ENCODE data around the gene HPDL.
"Not testable (repeated sequence)": the region's sequence is repeated elsewhere in the genome, so short reads cannot be mapped to it uniquely, and the experiment has no call there.

HPDL gene

GRCh38 chr1:45326627-45327623 is at the start of gene HPDL:
TSS of gene HPDL (plus strand) at chr1:45326895. CDS start at chr1:45327149, 254 bp downstream.
- DNase-seq, result peak; percentile 59 to 90 (median 79)
- intact Hi-C loops (cut with DNase I), result no loop called here

GRCh38 chr1:45282351-45282750 is 44.3 kb upstream of the HPDL start:
- no peak for DNase-seq
- intact Hi-C loops (cut with DNase I), result no loop called here

GRCh38 chr1:45284858-45285257 is 41.8 kb upstream of the HPDL start:
- intact Hi-C loops (cut with DNase I); DNase-seq: not testable (repeated sequence)

- intact Hi-C loops (cut with DNase I); DNase-seq: not testable (repeated sequence)
These were observed 40.2 kb upstream of the HPDL start for GRCh38 chr1:45286521-45286920.

GRCh38 chr1:45291002-45291401 is 35.7 kb upstream of the HPDL start:
- intact Hi-C loops (cut with DNase I); DNase-seq: not testable (repeated sequence)

- intact Hi-C loops (cut with DNase I), result no loop called here
- DNase-seq, result no peak
These were observed 35.0 kb upstream of the HPDL start for GRCh38 chr1:45291716-45292115.

GRCh38 chr1:45297666-45298356 is 28.9 kb upstream of the HPDL start:
- DNase-seq, result peak in 19 of 42 donors; percentile 11 to 59 (median 24)
- intact Hi-C loops (cut with DNase I), result no loop called here

- intact Hi-C loops (cut with DNase I), result no loop called here
- no peak for DNase-seq
These were observed 27.4 kb upstream of the HPDL start for GRCh38 chr1:45299296-45299695.

- intact Hi-C loops (cut with DNase I), result loop anchor here (10.0 kb wide), 2 partner anchors 465 to 565 kb away; partner anchors contain the start of genes KIF2C and RNU5D-1
- peak in 36 of 42 donors; percentile 15 to 81 (median 52) for DNase-seq
These were observed 26.6 kb upstream of the HPDL start for GRCh38 chr1:45299981-45300668.

GRCh38 chr1:45300669-45300997 is 26.1 kb upstream of the HPDL start:
- DNase-seq, result no peak
- intact Hi-C loops (cut with DNase I), result loop anchor here (10.0 kb wide), 2 partner anchors 466 to 566 kb away; partner anchors contain the start of genes KIF2C and RNU5D-1

- intact Hi-C loops (cut with DNase I), result loop anchor here (10.0 kb wide), 2 partner anchors 468 to 568 kb away; partner anchors contain the start of genes KIF2C and RNU5D-1
- no peak for DNase-seq
These were observed 24.1 kb upstream of the HPDL start for GRCh38 chr1:45302505-45303150.

- intact Hi-C loops (cut with DNase I), result loop anchor here (2.0 to 10.0 kb wide), 3 partner anchors 291 to 569 kb away; partner anchors contain the start of genes KIF2C, RNU5D-1 and UROD
- peak; percentile 93 to 100 (median 98) for DNase-seq
These were observed 23.0 kb upstream of the HPDL start for GRCh38 chr1:45303520-45304310.

GRCh38 chr1:45304311-45305081 is 22.2 kb upstream of the HPDL start:
- intact Hi-C loops (cut with DNase I), result loop anchor here (2.0 to 10.0 kb wide), 3 partner anchors 292 to 570 kb away; partner anchors contain the start of genes KIF2C, RNU5D-1 and UROD
- peak in 8 of 42 donors; percentile 7 to 59 (median 28) for DNase-seq

GRCh38 chr1:45305231-45305630 is 21.5 kb upstream of the HPDL start:
- DNase-seq, result no peak
- intact Hi-C loops (cut with DNase I), result loop anchor here (2.0 to 10.0 kb wide), 3 partner anchors 292 to 570 kb away; partner anchors contain the start of genes KIF2C, RNU5D-1 and UROD

- intact Hi-C loops (cut with DNase I), result loop anchor here (10.0 kb wide), 2 partner anchors 472 to 572 kb away; partner anchors contain the start of genes KIF2C and RNU5D-1
- no peak for DNase-seq
These were observed 20.4 kb upstream of the HPDL start for GRCh38 chr1:45306319-45306718.

GRCh38 chr1:45306905-45307304 is 19.8 kb upstream of the HPDL start:
- intact Hi-C loops (cut with DNase I), result loop anchor here (10.0 kb wide), 2 partner anchors 472 to 572 kb away; partner anchors contain the start of genes KIF2C and RNU5D-1

GRCh38 chr1:45314266-45314665 is 12.4 kb upstream of the HPDL start:
- DNase-seq, result no peak
- intact Hi-C loops (cut with DNase I), result no loop called here

More at GRCh38 chr1:45306905-45307304, 19.8 kb upstream of the HPDL start:
- no peak for DNase-seq

Measured in head of caudate nucleus (tissue), 42 donors.